ENCODE measurements around the gene DCDC2B.
A peak's percentile ranks its signal among the peaks of the same experiment; 100 is the strongest.
"Not testable (repeated sequence)": the region's sequence is repeated elsewhere in the genome, so short reads cannot be mapped to it uniquely, and the experiment has no call there.

DCDC2B gene

DNA sequence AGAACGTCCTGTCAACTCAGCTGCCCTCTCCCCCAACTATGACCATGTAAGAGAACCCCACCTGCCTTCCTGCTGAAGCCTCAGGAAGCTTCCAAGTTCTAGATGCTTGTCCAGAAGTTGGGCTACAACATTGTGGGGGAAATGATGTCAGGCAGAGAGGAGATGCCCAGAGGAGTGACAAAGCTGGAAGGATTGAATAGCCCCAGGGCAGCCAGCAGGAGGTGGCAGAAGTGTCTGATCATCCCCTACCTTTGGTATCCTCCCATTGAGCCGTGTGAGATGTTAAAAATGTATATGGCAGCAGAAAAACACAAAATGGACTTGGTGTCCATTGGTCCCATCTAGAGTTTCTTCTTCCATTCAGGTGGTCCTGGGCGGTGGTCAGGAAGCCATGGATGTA lies 19.9 kb downstream of the DCDC2B start:
- no peak for DNase-seq

DNA sequence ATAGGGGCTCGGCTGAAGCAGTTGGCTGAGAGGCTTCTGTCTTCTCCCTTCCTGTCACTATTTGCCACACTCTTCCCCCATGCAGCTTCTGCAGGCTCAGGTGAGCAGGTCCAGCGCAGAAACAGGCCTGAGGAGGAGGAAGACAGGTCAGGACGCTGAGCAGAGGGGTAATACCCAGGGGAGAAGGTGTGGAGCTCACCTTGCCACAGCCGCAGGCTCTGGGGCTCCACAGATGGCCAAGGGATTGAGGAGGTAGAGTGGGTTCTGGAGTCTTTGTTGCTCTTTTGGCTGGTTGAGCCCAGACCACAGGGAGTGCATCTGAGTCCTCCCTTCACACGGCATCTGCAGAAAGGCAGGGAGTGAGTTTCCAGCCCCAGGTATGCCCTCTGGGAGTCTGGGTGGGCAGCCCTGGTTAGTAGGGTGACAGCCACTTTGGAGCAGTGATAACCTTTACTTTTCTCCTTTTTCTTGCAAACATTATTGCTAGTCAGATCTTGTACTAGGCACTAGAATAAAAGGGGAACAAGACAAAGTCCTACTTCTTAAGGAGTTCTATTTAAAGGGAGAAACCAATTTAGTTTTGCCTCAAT lies 23.0 kb downstream of the DCDC2B start:
- no peak for DNase-seq

DNA sequence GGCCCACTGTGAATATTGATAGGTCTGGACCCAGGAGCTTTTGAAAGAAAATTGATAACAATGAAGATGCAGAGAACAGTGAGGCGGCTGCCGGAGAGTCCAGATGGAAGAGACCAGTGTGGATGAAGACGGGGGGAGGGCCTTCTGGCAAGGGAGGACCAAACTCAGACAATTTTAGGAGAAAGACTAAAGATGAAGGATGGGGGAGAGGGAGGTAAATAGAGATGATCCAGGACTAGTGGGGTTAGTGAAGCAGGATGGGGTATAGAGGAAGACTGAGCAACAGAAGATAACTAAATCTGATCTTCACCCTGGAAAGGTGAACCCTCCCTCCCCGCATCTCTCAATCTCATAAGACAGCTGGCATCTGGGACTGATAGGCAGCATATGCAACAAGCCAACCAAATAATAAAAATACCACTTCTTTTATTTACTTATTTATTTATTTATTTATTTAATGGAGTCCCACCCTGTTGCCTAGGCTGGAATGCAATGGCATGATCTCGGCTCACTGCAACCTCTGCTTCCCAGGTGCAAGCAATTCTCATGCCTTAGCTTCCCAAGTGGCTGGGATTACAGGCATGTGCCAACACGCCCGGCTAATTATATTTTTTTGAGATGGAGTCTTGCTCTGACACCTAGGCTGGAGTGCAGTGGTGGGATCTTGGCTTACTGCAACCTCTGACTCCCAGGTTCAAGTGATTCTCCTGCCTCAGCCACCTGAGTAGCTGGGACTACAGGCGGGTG lies 23.8 kb downstream of the DCDC2B start:
- no peak for DNase-seq

DNA sequence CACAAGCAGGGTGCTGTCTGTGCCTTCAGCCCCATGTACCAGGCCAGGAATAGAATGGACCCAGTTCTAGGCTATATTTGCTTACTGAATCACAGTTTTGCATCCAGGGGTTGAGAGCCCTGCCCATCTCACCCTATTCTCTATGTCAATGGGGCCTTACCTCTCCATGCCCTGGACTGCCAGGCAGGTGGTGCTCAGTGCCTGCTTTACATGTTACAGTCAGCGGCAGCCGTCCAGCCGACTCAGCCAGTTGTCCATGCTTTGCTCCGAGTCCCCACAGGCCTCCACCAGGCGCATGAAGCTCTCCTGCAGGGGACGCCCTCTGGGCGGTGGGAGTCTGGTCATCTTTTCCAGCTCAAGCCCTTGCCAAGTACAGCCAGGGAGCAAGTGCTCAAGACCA lies 25.9 kb downstream of the DCDC2B start:
- no peak for DNase-seq

DNA sequence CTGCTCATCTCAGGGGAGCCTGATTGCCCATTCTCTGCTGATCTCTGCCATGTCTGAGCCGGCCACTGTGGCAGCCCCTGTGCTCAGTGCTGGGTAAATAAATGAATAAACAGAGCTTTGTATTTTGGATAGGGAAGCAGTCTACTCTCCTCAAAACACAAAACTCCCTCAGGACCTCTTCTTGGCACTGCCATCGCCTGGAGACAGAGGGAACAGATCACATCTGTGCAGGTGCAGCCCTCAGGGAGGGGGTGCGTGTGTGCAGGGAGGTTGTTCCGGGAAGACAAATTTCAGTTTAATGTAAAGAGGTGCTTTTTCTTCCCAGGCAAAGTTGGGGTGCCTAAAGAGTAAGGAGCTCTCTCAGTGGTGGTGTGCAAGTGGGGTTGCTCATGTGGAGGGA lies 30.4 kb downstream of the DCDC2B start:
- peak; percentile 77 for DNase-seq

DNA sequence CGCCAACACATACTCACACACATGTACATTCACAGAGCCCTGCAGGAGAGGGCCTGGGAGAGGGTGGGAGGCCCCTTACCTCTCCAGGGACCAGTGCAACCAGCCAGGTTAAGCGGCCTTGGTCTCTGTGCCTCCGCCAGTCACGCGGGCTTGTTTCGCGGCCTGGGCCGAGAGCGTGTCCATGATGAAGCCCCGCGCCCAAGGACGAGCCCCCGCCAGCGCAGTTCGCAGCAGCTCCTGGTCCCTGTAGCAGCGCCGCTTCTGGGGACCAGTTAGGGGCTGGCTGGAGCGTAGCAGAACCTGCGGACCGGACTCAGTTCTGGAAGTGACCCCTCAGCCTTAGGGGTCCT lies 30.9 kb downstream of the DCDC2B start:
- DNase-seq, result peak; percentile 62

DNA sequence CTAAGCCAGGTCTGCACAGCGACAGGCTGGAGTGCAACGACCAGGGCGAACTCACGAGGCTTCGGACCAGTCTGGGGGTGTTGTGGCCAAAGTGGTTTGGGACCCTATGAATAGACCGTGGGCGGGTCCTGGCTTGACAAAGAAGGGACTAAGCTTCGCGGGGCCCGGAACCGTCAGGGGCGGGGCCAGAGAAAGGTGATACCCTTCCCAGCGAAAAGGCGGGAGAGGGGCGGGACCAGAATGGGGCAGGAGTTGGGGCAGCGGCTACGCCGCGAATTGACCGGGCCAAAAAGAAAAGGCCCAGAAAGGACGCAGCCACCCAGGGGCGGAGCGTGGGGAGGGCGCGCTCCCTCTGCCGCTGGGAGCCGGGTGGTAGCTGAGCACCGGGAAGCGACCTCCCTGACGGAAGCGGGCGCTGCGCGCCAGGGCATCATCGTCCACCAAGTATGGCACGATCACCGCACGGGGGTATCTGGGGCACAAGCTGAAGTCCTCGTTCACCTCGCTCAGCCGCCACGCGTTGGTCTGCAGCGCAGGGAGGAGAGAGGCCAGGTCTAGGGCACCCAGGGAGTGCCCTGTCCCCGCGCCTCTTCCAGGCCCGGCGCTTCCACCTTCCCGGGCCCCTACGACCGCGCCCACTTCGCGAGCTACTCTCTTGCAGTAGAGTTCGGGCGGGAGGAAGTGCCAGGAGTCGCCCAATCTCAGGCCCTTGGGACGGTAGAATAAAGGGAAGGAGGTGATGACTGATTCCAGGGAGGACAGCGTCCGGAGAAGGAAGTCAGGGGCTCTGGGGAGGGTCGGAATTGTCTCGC lies 31.5 kb downstream of the DCDC2B start:
- peak; percentile 94 for DNase-seq

DNA sequence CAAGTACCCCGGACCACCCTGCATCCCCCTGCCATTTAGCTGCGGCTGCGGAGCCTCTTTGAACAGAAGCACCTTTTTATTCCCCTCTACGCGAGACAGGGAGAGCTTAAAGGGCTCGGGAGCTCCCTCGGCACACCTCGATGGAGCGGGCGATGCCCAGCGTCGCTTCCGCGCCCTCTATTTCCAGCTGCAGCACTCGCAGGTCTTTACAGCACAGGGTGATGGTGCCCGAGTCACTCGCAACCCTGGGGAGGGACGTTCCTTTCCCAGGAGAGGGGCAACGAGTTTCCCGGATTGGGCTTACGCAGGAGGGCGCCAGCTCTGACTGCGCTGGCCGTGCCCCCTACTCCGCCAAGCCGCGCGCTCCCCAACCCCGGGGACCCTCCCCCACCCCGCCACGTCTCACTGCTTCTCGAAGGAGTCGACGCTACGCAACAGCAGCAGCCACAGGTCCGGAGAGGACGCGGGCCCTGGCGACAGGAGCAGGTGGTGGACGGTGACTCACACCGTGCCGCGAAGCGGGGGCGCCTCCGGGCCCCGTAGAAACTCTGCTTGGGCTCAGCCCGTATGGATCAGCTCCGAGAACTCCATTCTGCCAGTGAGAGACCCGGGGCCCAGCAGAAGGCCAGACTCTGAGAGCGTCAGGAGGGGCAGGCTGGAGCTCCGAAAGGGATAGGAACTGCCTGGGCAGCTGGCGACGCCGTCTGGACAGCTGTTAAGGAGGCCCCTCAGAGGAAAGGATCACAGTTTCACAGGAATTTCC lies 32.3 kb downstream of the DCDC2B start:
- peak; percentile 78 for DNase-seq

DNA sequence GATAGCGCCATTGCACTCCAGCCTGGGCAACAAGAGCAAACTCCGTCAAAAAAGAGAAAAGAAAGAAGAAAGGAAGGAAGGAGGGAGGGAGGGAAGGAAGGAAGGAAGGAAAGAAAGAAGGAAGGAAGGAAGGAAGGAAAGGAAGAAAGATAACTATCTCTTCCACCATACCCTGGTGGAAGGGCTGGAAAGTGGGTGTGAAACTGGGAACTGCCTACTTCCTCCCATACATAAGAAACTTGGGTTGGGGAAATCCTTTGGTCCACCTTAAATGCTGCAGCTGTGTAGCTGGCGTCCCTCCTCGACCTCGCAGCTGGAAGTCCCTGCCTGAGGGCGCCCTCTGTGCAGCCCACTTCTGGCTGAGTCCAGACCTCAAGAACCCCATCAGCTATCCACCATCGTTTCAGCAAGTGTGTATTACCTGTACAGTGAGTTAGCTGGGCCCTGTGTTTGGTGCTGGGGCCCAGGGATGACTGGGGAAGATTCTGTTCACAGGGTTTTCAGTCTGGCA lies 33.5 kb downstream of the DCDC2B start:
- DNase-seq, result no peak

DNA sequence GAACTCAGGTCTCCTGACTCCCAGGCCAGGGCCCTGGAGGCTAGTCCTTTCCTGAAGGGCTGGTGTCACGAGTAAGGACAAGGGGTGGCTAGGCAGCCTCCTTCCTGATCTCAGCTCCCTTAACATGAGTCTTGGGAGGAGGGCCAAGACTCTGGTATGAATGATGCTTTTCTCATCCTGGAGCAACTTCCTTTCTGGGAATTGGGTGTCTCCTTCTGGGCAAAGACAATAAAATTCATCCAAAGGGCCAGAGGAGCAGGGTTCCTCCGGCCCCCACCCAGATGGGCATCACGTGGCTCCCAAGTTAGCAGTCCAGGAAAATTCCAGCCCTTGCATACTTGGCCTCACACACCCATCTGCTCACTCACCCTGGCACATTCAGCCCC lies 38.0 kb downstream of the DCDC2B start, which contains the start of gene FAM167B:
FAM167B (plus strand) TSS at position 335 of the 386 bp plus-strand sequence. CDS start 200 bp downstream, outside the sequence.
- DNase-seq, result no peak

DNA sequence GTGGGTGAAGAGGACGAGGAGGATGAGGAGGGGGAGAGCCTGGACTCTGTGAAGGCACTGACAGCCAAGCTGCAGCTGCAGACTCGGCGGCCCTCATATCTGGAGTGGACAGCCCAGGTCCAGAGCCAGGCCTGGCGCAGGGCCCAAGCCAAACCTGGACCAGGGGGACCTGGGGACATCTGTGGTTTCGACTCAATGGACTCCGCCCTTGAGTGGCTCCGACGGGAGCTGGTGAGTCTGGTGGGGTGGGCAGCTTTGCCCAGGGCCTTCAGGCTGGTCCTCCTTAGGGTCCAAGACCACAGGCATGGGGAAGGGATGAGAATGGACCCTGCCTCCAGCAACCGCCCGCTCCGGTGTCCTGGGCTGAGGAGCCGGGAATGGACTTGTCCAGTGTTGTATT lies 38.6 kb downstream of the DCDC2B start:
- no peak for DNase-seq

DNA sequence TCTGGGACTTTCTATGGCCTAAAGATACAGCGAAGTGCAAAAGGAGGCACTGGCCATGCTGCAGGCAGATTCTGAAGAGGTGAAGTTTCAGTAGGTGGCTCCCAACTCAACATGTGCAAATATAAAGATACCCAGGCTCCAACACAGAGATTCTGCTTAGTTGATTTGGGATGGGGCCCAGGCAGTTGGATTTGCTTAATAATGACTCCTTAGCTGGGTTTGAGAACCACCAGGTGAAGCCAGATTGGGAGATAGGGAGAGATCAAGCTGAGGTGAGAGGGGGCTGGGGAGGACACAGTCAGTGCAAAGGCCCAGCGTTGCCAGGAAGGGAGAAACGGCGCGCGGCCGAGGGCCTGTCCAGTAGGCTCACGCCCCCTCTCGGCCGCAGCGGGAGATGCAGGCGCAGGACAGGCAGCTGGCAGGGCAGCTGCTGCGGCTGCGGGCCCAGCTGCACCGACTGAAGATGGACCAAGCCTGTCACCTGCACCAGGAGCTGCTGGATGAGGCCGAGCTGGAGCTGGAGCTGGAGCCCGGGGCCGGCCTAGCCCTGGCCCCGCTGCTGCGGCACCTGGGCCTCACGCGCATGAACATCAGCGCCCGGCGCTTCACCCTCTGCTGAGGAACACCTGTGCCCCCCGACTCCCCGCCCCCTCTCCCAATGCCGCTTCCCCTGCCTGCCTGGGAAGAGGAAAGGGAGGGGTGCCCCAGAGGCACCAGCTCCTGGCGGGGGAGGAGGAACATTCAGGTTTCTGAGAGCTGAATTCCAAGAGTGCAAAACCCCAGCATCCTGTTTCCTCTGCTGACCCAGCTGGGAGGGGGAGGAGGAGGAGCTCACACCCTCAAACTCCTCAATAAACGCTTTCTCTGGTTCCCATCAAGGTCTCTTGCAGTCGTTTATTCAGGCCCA lies 39.3 kb downstream of the DCDC2B start:
- peak; percentile 78 for DNase-seq

DNA sequence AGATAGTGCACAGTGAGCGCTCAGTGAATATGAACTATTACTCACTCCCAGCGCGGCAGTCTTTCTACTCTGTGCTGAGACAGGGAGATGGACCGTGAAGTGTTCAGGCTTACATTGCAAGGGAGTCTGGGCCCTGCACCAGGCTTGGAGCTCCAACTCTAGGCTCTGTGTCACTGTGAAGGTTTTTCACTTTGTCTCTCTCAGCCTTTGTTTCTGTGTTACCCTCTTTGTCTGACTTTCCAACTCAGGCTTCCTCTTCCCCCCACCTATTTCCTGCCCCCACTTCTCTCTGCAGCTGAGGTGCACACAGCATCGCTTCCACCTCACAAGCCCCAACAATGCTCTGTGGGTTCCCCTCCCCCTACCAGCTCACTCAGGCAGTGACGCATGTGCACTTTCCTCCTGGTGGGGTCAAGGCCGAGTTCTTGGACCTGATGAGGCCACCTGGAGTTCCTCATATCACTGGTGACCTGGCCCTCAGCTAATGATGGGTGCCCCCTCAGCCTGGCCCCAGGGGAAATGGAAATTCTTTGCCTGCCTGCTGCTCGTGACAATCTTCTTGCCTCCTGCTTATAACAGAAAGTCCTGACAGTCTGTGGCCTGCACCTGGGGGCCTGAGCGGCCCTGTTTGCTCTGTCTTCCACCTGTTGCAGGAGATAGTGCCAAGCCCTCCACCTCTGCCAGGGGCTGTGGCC lies 41.1 kb downstream of the DCDC2B start:
- no peak for DNase-seq

DNA sequence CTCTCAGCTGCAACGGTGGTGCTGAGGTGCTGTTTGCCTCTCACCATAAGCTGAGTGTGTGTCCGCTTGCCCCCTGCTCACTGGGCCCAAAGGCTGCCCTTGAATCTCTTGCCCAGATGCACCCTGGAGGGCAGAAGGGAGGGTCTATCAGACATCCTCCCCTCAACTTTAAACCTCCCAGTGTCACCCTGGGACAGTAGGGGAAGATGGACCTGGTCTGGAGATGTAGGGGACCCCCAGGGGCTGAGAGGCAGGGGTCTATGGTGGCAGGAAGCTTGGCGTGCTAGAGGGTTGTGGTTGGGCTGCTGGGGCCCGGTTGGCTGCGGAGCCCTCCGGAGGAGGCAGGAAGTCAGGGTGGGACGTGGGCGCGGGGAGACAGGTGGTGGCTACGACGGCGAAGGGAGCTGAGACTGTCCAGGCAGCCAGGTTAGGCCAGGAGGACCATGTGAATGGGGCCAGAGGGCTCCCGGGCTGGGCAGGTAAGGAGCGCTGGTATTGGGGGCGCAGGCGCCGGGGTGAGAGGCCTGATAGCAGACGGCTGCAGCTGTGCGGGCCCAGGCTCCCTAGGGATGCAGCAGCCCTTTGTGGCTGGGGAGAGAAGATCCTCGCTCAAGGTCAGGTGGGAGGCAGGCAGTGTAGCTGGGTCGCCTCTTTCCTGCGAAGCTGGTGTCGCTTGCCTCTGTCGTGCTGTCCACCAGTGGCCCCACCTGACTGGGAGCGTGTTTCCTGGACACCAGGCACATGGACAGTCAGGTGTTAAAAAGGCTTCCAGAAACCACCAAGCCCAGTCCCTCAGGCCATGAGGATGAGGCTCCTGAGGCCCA lies 42.2 kb downstream of the DCDC2B start, which contains the start of gene LCK:
LCK (plus strand) TSS at position 373 of the 824 bp plus-strand sequence. CDS start 23,065 bp downstream, outside the sequence.
- DNase-seq, result no peak

DNA sequence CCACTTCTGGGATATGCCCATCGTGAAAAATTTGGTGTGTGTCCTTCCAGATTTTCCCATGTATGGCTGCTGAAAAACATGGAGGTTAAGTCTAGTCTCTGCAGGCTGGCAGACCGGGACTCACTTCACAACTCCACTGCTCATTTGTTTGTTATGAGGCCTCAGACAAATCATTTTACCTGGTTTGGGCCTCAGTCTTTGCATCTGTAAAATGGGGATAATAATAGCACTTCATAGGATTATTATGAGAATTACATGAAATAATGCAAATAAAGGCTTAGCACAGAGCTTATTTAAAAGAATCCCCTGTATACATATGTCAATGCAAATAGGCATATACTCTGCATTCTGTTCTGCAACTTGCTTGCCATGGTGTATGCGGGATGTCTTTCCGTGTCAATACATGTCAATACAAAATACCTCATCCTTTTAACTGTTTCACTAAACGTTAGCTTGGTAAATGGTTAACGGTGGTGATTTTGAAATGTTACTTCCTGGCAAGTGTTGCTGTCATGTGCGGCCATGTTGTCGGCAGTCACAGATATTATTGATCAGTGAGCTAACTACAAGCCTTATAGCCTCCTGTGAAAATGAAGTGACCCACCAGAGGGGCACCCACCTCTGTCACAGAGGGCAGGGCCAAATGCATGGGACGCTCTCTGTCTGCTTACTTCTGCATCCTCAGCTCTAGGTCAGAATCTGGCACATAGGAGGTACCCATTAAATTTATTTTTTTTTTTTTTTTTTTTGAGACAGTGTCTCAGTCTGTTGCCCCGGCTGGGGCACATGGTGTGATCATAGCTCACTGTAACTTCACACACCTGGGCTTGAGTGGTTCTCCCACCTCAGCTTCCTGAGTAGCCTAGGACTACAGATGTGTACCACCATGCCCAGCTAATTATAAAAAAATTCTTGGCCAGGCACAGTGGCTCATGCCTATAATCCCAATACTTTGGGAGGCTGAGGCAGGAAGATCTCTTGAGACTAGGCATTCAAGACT lies 46.5 kb downstream of the DCDC2B start:
- no peak for DNase-seq

DNA sequence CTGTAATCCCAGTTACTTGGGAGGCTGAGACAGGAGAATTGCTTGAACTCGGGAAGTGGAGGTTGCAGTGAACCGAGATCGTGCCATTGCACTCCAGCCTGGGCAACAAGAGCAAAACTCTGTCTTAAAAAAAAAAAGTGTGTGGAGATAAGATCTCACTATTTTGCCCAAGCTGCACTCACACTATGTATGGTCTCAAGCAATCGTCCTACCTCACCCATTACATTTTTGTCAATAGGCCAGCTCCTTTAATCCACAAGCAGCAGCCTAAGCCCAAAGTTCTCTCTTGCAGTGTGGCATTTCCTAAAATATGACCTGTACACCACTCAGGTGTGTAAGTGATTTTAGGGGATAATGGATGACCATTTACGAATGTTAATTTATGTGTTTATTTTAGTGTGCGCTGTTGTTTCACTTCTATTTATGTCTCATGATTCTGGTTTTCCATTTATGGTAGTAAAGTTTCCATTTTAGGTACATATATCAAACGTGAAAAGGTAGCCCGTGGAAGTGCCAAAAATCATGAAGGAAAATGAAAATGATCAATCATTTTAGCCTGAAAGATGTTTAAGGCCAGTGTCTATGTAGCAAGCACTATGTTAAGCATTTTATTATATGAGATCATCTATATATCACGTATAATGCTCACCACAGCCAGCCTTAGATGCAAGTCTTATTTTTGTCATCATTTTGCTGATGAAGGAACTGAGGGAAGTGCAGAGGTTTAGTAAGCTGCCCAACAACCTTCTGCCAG lies 47.8 kb downstream of the DCDC2B start:
- DNase-seq, result no peak

DNA sequence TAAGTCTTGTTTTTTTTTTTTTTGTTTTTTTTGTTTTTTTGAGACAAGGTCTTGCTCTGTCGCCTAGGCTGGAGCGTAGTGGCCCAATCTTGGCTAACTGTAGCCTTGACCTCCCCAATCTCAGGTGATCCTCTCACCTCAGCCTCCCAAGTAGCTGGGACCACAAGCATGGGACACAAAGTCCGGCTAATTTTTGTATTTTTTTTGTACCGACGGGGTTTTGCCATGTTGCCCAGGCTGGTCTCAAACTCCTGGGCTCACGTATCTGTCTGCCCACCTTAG lies 48.3 kb downstream of the DCDC2B start:
- no peak for DNase-seq

DNA sequence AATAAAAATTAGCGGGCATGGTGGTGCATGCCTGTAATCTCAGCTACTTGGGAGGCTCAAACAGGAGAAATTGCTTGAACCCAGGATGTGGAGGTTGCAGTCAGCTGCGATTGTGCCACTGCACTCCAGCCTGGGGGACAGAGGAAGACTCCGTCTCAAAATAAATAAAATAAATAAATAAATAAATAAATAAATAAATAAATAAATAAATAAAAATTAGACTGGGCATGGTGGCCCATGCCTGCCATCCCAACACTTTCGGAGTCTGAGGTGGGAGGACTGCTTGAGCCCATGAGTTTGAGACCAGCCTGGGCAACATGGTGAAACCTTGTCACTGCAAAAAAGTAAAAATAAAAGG lies 54.3 kb downstream of the DCDC2B start:
- not testable (repeated sequence) for DNase-seq

All from NCI-H345 (cell line).